HG03439 (cell line): ENCODE measurements around the gene TCF7L2.

ENCODE experiments used
- ATAC-seq: cut with Tn5 transposase; IDR thresholded peaks from one replicate; pipeline ENCODE4 v1.9.1; 2021; ENCODE audit warnings: mild to moderate bottlenecking, moderate library complexity; ENCODE audit not compliant: unreplicated experiment

TCF7L2 gene

DNA sequence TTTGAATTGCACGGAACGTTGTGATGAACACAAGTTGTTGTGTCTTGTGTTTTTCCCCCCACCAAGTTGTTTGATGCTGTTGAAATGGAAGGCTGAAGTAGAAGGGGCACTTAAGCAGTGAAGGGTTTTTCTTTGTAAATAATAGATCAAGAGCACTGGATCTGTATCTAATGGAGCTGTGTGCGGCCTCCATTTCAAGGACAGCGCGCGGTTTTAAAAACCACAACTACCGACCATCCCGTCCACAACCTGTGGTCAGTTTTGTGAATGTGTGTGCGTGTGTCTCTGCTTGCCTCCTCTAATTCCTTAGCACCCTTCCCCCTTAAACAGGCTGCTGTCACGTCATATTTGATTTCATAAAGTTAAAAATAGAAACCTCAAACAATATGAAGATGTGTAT, 165.5 kb downstream of the TCF7L2 start:
- ATAC-seq, result no peak

GRCh38 chr10:113118882-113119281, 168.8 kb downstream of the TCF7L2 start:
- no peak for ATAC-seq

GRCh38 chr10:113119801-113120200, 169.8 kb downstream of the TCF7L2 start:
- no peak for ATAC-seq

DNA sequence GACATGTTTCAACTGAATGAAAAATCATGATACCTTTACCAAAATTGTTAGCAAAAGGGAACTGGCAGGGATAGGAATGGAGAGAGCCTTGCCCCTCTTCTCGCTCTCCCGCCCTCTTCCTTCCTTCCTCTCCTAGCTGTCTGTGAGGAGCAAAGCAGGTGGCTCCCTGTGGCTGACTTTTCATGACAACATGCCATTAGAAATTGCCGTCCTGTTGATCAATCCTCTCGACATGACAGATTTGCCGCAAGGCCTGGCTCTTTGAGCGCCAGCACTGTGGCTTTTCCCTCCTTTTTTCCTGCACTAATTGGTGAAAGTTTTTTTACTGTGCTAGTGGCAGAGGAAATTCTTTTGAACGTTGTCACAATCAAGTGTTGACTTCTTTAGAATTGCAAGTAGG, 171.1 kb downstream of the TCF7L2 start:
- ATAC-seq, result no peak

DNA sequence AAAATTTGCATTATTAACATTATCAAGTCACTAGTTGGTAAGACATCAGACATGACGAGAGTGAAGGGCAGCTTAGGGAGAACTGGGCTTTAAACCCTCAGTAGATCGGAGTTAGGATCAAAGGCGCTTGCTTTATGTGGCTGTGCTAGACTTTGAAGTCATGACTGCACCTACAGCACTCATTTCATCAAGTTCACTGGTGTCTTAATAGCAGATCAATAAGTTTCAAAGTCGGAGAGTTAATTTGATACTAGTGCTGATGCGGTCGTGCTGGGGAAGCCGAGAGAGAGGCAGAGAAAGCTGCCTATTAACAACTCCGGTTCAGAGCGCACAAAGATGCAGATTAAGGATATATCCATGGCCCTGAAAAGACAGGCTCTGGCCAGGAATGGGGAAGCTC, 172.9 kb downstream of the TCF7L2 start:
- ATAC-seq, result no peak

GRCh38 chr10:113124724-113125123, 174.7 kb downstream of the TCF7L2 start:
- ATAC-seq, result no peak

DNA sequence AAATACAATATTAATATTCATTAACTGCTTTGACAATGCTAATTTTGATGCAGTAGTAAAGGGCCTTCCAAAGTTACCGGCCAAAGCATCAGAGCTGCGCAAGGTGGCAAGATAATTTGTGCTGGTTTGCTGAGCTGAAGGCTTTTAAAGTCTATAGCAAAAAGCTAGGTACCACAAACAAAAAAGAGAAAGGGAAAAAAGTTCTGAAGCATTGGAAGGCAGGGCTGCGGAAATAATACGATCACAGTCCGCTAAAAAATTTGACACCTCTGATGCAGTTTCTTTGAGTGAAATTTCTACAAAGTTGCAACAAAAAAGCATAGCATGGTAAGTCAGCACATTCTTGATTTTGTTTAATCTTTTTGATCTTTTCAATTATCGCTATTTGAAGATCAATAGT, 175.6 kb downstream of the TCF7L2 start:
- no peak for ATAC-seq

GRCh38 chr10:113126229-113127201, 176.5 kb downstream of the TCF7L2 start:
- no peak for ATAC-seq

- ATAC-seq, result no peak
These were observed 177.3 kb downstream of the TCF7L2 start for GRCh38 chr10:113127261-113127900.

DNA sequence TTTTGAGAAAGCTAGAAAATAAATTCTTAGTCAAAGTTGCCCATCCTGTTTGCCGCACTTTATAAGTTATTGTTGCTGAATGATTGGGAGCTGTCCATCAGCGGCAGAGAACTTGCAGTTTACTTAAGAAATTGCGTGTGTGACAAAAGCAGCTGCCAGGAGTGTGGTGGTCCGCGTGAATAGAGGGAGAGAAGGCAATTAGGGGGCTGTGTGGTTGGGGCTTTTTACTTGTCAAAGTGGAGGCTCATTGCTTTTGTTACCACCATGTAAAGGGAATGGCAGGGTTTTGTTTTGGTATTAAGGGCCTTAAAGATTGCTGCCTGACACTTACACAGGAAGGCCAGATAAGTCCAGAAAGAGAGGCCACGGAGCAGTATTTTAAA, 177.8 kb downstream of the TCF7L2 start:
- ATAC-seq, result no peak

DNA sequence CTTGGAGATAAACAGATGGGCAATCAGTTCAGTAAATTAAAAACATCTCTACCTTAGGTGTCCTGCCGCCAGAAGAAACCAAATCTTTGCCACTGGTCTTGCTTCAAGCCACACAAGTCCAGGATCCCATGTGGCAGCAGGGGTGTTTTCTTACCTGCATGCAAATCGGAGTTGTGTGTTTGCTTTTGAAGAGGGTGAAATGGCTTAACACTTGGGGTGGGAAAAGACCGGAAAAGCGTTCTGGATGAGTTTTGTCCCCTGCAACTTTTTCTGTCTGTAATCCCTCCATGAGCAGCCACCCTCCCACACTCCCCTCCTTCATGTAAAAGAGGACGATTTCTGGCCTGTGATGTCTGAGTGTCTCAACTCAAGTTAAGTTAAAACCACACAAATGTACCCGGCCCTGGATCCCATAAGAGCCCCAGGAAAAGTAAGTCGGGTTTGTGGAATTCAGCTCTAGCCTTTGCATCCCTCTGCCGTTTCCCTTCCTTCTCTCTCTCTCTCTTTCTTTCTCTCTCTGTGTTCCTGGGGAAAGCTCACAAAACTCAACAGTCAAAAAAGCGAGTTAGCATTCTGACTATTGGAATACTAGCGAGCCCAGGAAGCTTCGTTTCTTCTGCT, 178.5 kb downstream of the TCF7L2 start:
- no peak for ATAC-seq

GRCh38 chr10:113129117-113129516, 179.1 kb downstream of the TCF7L2 start:
- no peak for ATAC-seq

DNA sequence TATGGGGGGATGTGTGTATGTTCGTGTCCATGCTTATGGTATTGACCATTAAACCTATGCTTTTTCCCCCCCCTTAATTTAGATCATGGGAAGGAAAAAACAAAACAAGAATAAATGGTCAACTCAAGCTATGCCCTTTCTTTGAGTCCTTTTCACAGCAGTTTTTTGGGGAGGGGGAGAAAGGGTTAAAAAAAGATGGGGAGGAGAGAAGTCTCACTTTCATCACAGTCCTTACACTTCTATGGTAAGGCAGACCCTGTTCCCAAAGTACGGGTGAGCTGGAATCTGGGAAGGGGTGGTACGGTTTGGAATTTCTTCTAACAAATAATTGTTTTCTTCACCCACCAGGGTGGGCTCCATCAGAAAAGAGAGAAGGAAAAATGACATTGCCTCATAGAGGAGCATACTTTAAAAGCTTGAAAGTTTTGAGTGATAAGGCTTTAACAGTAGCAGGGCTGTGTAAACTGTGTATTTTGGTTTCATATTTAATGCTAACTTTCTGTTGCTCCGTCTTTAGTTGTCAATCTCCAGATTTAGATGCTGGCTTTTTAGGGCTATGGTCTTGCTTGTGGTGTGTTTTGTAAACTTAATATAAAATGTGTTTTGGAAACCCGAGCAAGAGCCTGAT, 180.1 kb downstream of the TCF7L2 start:
- ATAC-seq, result no peak

- ATAC-seq, result no peak
These were observed 181.7 kb downstream of the TCF7L2 start for GRCh38 chr10:113131613-113132261.

GRCh38 chr10:113132591-113133121, 182.6 kb downstream of the TCF7L2 start:
- ATAC-seq, result no peak

DNA sequence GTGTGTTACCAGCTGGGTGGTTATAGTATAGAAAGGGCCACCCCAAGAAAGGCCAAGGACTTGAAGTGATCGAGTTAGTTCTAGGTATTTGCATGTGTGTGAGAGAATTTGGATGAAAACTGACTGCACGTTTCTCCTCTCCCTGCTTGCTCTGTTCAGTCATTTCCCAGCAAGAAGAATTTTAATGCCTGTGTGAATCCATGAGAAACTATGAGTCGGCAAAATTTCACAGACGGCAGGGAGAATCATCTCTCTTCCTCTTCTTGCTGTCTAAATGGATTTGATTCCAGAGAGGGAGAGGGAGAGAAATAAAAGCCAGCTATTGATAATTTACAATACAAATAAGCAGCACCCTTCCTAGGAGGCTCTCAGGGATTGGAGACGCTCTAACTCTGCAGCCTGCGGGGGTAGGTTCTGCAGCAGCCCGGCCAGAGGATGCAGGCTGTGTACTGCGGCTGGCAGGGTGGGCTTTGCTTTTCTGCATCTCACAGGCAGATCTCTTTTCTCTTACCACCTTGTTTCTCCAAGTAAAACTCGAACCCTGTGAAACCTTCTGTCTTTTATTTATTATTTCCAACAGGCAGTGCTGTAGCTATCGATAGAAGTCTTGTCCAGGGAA, 183.6 kb downstream of the TCF7L2 start:
- no peak for ATAC-seq

DNA sequence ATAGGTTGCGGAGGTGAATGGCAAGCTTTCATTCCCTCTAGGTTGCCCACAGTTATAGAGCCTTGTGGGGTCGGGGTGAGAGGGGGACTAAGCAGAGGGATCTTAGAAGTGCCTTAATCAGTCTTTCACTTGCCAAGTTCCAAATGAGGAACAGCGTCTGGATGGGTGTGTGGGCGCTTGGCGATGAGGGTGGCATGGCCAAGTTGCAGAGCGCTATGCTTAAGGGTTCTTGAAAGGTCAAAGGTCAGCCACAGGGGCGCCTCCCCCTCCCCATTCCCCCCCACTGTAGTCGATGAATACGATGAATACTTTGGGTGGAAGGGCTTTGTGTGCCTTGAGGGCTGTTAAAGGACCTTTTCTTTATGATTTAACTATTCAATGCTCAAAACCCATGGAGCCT, 185.0 kb downstream of the TCF7L2 start:
- ATAC-seq, result no peak

DNA sequence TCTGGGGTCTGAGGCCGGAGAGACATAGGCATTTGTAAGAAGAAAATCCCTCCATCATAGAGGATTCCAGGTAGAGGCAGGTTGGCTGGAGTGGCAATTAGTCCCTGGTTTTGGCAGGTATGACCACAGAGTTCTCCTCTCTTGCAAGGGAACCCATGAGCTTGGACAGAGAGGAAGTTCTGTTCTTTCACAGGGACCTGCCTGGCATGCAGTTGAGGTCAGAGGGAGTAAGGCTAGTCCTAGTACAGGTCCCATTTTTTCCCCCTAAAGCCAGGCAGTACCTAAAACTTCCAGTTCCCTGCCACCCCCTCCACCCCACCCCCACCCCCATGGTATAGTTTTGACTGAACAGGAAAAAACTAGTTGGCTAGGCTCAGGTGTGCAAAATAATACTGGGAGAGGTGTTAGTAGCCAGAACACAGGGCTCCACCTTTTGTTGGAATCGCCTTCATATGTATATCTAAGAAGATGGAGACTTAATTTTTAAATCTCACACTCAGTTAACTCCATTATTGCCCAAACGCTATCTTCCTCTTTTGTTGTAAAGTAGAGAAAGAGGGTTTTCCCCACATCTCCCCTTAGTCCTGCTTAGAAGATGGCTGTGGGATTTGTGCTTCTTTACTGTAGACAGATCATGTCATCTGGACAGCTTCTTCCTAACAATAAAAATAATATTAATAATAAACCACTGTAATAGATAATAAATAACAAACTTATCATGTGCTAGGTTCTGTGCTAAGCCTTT, 188.1 kb downstream of the TCF7L2 start:
- ATAC-seq, result no peak

- no peak for ATAC-seq
These were observed 189.0 kb downstream of the TCF7L2 start for GRCh38 chr10:113138937-113139585.
